Measurements from ENCODE around the gene ARID1B. TPM values are rescaled to one million over a fixed set of nuclear protein-coding genes. Genes with fewer than 3 reads are reported as not detected.

Gene ARID1B
- total and polyA plus RNA-seq, 10 of the 15 experiments (the other 5 are each of a cell fraction or from before 2014, with no cell fraction given): 24.7 to 133 (median 54.6) TPM

GRCh38 chr6:157046776-157047175 is 269.6 kb downstream of the ARID1B start:
- ATAC-seq: no peak
- Histone ChIP-seq H3K4me3 (no peak overlapping the region), H4K20me1 (ENCODE audit: control insufficient read depth, insufficient read depth) (no peaks in the 10 kb centered on the region), H3K36me3 (ENCODE audit: control insufficient read depth in 2 of 2, insufficient read depth in 2 of 2, low read length in 1 of 2) (peaks cover 0 to 6% of the 10 kb centered on the region in 2 experiments; a peak in 2 of 4 replicates), H3K79me2 (ENCODE audit: control insufficient read depth, insufficient read depth, low read length) (peaks cover 19% of the 10 kb centered on the region), H3K9ac (ENCODE audit: control insufficient read depth, insufficient read depth, low read length) (no peak overlapping the region), H2AFZ (ENCODE audit: control insufficient read depth, low read depth, low read length) (no peak overlapping the region), H3K27ac (ENCODE audit: control insufficient read depth, insufficient read depth) (no peak overlapping the region), H3K4me1 (ENCODE audit: control insufficient read depth, insufficient read depth, low read length) (peaks cover 10% of the 10 kb centered on the region), H3K9me3 (replicated peaks; ENCODE audit: control insufficient read depth, insufficient read depth, low read length) (no peaks in the 10 kb centered on the region), H3K27me3 (replicated peaks in 1 of 2; ENCODE audit: control insufficient read depth in 2 of 2, insufficient read depth in 2 of 2, low read length in 1 of 2) (no peaks in the 10 kb centered on the region), H3K4me2 (ENCODE audit: control insufficient read depth, insufficient read depth) (no peak overlapping the region)
- ChIA-PET POLR2A (no interaction called here), SMC1A (ENCODE audit: uncharacterized antibody, unreplicated experiment) (interaction anchor here (0.5 to 3.7 kb wide), 11 partner anchors 10 to 483 kb away, joined by 3 to 18 read pairs (median 5); no protein-coding TSS in a partner anchor), CTCF (interaction anchor here (0.8 to 5.9 kb wide), 11 partner anchors 9 to 482 kb away, joined by 3 to 28 read pairs (median 5); no protein-coding TSS in a partner anchor), RAD21 (ENCODE audit: unreplicated experiment) (interaction anchor here (1.3 to 1.8 kb wide), 5 partner anchors 9 to 52 kb away, joined by 4 to 7 read pairs (median 4); no protein-coding TSS in a partner anchor)
- FAIRE-seq: no peak
- in situ Hi-C loops (cut with MboI) (no loop called here), intact Hi-C loops (cut with micrococcal nuclease; ENCODE audit: unreplicated experiment) (loop anchor here (1.0 kb wide), 1 partner anchor 10 kb away; no protein-coding TSS in a partner anchor)
- no peak for DNase-seq (ENCODE audit: low read depth, low spot score)
- TF ChIP-seq JUNB (IDR thresholded peaks at IDR 0.05) (no peak), ZNF274 (IDR thresholded peaks at IDR 0.05; ENCODE audit: insufficient read depth, insufficient read length) (no peak), CBFB (IDR thresholded peaks at IDR 0.05; ENCODE audit: low read depth) (no peak), RELB (IDR thresholded peaks at IDR 0.05; ENCODE audit: low read depth) (no peak), USF1 (IDR thresholded peaks at IDR 0.05; ENCODE audit: borderline replicate concordance, extremely low read length, insufficient read depth, low read depth, low read length) (no peak), POU2F2 (IDR thresholded peaks at IDR 0.05; ENCODE audit: borderline replicate concordance, low read depth, low read length) (no peak)
- WGBS (ENCODE audit: insufficient coverage, insufficient replicate concordance, low lambda C conversion rate, missing lambda C conversion rate): 95% methylated on average over 1 of the region's 1 CpG
- BruUV-seq (replicated peaks): no TSS peak

Measured in GM12878 (cell line).